GM13976 (cell line): ENCODE results near the gene PADI6.

Experiments used
- DNase-seq: peaks from one replicate; pipeline ENCODE4 v3.0.0; 2012; ENCODE audit warnings: low spot score
- in situ Hi-C: fragments of 300-500 bp; cut with MboI; formaldehyde crosslinking; loops from one replicate; pipeline ENCODE4 v1.12.0; 2022; ENCODE audit warnings: low sequenced_read_pairs, mixed read lengths, inconsistent platforms; ENCODE audit not compliant: unreplicated experiment
- TF ChIP-seq, protein P1 (sequence below): IDR thresholded peaks from 2 replicates; pipeline ENCODE4 v1.5.1; 2012; ENCODE audit warnings: borderline replicate concordance, mild to moderate bottlenecking; ENCODE audit not compliant: insufficient read depth; ENCODE audit errors: extremely low read depth, missing control alignments, control extremely low read depth

The PADI6 gene

GRCh38 chr1:17433261-17433660, 61.3 kb downstream of the PADI6 start:
- DNase-seq = no peak
- TF ChIP-seq, protein P1, sequence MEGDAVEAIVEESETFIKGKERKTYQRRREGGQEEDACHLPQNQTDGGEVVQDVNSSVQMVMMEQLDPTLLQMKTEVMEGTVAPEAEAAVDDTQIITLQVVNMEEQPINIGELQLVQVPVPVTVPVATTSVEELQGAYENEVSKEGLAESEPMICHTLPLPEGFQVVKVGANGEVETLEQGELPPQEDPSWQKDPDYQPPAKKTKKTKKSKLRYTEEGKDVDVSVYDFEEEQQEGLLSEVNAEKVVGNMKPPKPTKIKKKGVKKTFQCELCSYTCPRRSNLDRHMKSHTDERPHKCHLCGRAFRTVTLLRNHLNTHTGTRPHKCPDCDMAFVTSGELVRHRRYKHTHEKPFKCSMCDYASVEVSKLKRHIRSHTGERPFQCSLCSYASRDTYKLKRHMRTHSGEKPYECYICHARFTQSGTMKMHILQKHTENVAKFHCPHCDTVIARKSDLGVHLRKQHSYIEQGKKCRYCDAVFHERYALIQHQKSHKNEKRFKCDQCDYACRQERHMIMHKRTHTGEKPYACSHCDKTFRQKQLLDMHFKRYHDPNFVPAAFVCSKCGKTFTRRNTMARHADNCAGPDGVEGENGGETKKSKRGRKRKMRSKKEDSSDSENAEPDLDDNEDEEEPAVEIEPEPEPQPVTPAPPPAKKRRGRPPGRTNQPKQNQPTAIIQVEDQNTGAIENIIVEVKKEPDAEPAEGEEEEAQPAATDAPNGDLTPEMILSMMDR = no peak
- in situ Hi-C loops = no loop called here

DNA sequence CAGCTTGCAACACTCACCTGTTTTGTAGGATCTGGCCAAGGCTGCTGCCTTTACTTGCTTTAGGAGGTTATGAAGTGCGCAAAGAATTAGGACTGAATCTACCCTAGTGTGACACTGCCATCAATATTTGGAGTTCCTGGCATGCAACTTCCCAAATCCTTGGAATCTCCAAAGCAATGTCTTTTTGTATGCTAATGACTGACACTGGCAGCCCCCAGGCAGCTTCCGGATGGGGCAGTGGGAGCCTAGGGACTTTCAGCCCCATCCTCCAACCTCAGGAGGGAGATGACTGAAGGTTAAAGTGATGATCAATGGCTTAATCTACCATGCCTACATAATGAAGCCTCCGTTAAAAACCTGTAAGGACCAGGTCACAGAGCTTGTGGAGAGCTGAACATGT, 62.0 kb downstream of the PADI6 start:
- DNase-seq = no peak
- in situ Hi-C loops = no loop called here
- TF ChIP-seq, protein P1 = no peak

DNA sequence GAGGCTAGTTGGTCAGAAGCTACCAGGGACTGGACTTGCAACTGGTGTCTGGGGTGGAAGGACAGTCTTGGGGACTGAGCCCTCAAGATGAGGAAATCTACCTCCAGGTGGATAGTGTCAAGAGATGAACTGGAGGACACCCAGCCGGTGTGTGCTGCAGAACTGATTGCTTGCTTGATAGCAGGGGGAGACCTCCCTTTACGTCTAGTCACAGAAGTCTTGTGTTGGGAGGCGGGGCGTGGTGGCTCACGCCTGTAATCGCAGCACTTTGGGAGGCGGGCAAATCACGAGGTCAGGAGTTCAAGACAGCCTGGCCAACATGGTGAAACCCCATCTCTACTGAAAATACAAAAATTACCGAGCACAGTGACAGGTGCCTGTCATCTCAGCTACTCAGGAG, 62.6 kb downstream of the PADI6 start:
- DNase-seq = no peak
- TF ChIP-seq, protein P1 = no peak
- in situ Hi-C loops = no loop called here

DNA sequence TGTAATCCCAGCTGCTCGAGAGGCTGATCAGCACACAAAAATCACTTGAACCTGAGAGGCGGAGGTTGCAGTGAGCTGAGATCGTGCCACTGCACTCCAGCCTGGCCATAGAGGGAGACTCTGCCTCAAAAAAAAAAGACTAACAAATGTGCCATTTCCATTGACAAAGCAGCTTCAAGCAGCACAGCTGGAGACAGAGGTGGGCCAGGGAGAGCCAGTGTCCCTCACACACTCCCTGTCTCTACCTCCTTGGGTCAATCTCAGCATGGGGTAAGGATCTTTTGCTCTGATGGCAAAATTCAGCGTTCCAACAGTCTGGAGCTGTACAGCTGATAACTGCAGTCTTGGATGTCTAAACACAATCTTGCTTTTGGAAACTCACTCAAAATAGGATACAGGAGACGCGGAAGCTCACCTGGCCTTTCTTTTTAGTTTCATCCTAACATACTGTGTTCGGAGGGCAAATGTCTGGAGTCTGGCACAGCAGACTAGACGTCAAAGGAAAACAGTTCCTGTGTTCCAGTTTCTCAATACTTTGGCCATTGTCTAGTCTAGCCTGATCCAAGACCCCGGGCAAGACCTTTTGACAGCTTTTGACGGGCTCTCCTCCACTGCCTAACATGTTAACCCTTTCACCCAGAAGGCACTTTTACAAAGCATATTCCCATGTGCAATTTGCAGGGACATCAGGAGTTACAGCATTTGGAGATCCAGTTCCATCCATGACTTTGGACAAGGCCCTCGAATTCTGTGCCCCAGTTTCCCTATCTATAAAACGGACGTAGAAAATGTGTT, 64.6 kb downstream of the PADI6 start:
- no peak for DNase-seq
- TF ChIP-seq, protein P1 = no peak
- in situ Hi-C loops = no loop called here

DNA sequence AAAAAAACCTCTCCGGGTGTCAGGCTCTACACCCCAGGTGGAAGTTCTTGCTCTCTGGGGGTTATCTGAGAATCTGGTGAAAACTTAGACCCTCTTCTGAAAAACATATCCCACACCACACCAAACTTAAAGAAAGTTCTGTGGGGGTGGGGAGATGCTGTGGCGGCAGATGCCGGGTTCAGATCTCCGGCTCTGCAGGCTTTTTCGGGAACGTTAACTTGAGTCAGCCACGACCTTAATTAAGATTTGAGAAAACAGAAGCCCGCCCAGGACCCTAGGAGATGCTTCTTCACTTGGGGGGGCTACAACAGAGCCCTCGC, 65.2 kb downstream of the PADI6 start:
- no peak for DNase-seq
- in situ Hi-C loops = no loop called here
- TF ChIP-seq, protein P1 = no peak

GRCh38 chr1:17437580-17438317, 65.8 kb downstream of the PADI6 start:
- DNase-seq = peak; percentile 94
- TF ChIP-seq, protein P1 = no peak
- in situ Hi-C loops = no loop called here
